ENCODE results near the gene BBS9.

BBS9 gene

GRCh38 chr7:33530664-33531063 lies 401.3 kb downstream of the BBS9 start:
- WGBS (ENCODE audit: insufficient coverage, insufficient read length): no CpG with 5 or more reads among the region's 1 CpG
- no peak overlapping the region for H3K4me3 ChIP-seq (ENCODE audit: low read length)
- no peak for DNase-seq (ENCODE audit: low read depth, low spot score)

DNA sequence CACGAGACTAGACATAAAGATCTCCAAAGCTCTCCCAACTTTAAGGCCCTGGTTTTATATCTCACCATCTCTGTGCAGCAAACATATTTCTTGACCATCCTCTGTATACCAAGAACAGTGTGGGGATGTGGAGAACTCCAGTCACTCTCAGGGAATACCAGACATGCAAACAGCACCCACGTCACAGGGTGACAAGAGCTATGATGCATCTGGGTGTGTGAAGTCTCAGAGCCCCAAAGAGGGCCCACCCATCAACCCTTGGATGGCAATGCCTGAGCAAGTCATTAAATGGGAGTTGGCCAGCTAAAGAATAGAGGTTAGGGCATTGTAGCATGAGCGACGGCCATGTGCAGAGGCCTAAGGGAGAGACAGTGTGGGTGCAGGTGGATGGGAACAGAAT lies 402.5 kb downstream of the BBS9 start:
- Histone ChIP-seq H3K36me3 (ENCODE audit: control insufficient read depth, insufficient read depth, low read length) (no peaks in the 10 kb centered on the region), H3K27me3 (ENCODE audit: control insufficient read depth, insufficient read depth, low read length) (no peaks in the 10 kb centered on the region), H3K4me3 (ENCODE audit: low read length) (no peak overlapping the region), H3K27ac (ENCODE audit: low read length) (no peak overlapping the region), H3K9me3 (ENCODE audit: control insufficient read depth, insufficient read depth, low read length) (no peaks in the 10 kb centered on the region), H3K4me1 (ENCODE audit: control insufficient read depth, insufficient read depth, low read length) (0 out of 2 replicates have a peak, but pooled peaks cover 3% of the 10 kb centered on the region)
- no CpG with 5 or more reads among the region's 4 CpGs for WGBS (ENCODE audit: insufficient coverage, insufficient read length)
- DNase-seq (ENCODE audit: low read depth, low spot score): no peak

More at GRCh38 chr7:33530664-33531063, 401.3 kb downstream of the BBS9 start:
- Histone ChIP-seq H3K27me3 (ENCODE audit: control insufficient read depth, insufficient read depth, low read length) (no peaks in the 10 kb centered on the region), H3K4me1 (ENCODE audit: control insufficient read depth, insufficient read depth, low read length) (0 out of 2 replicates have a peak, but pooled peaks cover 3% of the 10 kb centered on the region), H3K36me3 (ENCODE audit: control insufficient read depth, insufficient read depth, low read length) (no peaks in the 10 kb centered on the region), H3K9me3 (ENCODE audit: control insufficient read depth, insufficient read depth, low read length) (no peaks in the 10 kb centered on the region), H3K27ac (ENCODE audit: low read length) (no peak overlapping the region)

GRCh38 chr7:33534833-33535232 lies 405.5 kb downstream of the BBS9 start:
- H3K9me3 ChIP-seq (ENCODE audit: control insufficient read depth, insufficient read depth, low read length): peaks cover 2% of the 10 kb centered on the region; the same call in 1 of the 2 replicates
- no CpG with 5 or more reads among the region's 1 CpG for WGBS (ENCODE audit: insufficient coverage, insufficient read length)
- H3K4me3 ChIP-seq (ENCODE audit: low read length): no peak overlapping the region
- 0 out of 2 replicates have a peak, but pooled peaks cover 3% of the 10 kb centered on the region for H3K4me1 ChIP-seq (ENCODE audit: control insufficient read depth, insufficient read depth, low read length)
- DNase-seq (ENCODE audit: low read depth, low spot score): no peak
- H3K27ac ChIP-seq (ENCODE audit: low read length): no peak overlapping the region
- H3K36me3 ChIP-seq (ENCODE audit: control insufficient read depth, insufficient read depth, low read length): no peaks in the 10 kb centered on the region; the same call in 1 of the 2 replicates
- no peaks in the 10 kb centered on the region for H3K27me3 ChIP-seq (ENCODE audit: control insufficient read depth, insufficient read depth, low read length)

DNA sequence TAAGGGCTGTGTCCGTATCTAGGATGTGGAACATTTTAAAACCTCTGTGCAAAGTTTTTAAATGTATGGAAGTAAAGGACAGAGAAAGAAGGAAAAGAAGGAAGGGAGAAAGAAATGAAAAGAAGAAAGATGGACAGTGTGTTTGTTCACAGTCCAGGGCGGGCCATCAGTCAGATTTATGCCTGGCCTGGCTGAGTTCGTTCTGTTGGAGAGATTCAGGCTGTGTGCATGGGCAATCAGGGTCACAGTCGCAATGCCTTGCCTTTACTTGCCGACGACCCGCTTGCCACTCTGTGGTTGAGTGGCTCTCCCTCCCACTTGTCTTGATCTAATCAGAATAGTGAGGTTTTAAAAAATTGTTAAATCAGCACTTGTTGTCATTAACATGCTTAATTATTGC lies 406.6 kb downstream of the BBS9 start:
- WGBS (ENCODE audit: insufficient coverage, insufficient read length): no CpG with 5 or more reads among the region's 7 CpGs
- Histone ChIP-seq H3K9me3 (ENCODE audit: control insufficient read depth, insufficient read depth, low read length) (peaks cover 2% of the 10 kb centered on the region; the same call in 1 of the 2 replicates), H3K4me1 (ENCODE audit: control insufficient read depth, insufficient read depth, low read length) (0 out of 2 replicates have a peak, but pooled peaks cover 3% of the 10 kb centered on the region), H3K27me3 (ENCODE audit: control insufficient read depth, insufficient read depth, low read length) (no peaks in the 10 kb centered on the region), H3K4me3 (ENCODE audit: low read length) (no peak overlapping the region), H3K27ac (ENCODE audit: low read length) (no peak overlapping the region), H3K36me3 (ENCODE audit: control insufficient read depth, insufficient read depth, low read length) (no peaks in the 10 kb centered on the region; the same call in 1 of the 2 replicates)
- DNase-seq (ENCODE audit: low read depth, low spot score): no peak

DNA sequence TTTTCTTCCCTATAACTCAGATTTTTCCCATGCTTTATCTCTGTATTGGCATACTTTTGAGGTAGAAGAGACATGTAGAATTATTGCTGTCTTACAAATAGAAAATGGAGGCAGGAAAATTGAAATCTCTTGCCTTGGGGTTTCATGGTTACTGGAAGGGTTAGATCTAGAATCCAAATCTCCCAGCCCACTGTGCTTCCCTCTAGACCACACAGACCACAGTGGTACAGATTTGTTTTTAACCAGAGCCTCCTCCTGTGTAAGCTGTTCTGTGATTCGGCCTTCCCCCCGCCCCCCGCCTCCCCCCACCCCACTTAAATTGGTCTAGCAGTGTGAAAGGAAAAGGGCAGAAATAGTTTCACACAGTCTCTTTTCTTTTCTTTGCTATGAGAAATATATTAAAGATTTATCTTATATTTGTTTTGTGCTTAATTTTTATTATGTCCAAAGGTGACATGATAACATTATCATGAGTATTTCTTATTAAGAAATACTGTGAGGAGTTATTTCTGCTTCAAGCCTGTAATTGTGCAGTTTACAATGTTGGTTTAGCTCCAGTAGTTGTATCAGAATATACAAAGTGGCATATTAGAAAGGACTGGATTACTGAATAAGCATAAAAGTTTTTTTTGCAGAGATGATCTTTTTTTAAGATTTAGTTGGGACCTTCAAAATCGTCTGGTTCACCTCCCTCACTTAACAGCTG lies 407.2 kb downstream of the BBS9 start:
- DNase-seq (ENCODE audit: low read depth, low spot score): no peak
- H3K9me3 ChIP-seq (ENCODE audit: control insufficient read depth, insufficient read depth, low read length): peaks cover 2% of the 10 kb centered on the region; the same call in 1 of the 2 replicates
- H3K27me3 ChIP-seq (ENCODE audit: control insufficient read depth, insufficient read depth, low read length): no peaks in the 10 kb centered on the region
- H3K36me3 ChIP-seq (ENCODE audit: control insufficient read depth, insufficient read depth, low read length): no peaks in the 10 kb centered on the region; the same call in 1 of the 2 replicates
- no peak overlapping the region for H3K4me3 ChIP-seq (ENCODE audit: low read length)
- no CpG with 5 or more reads among the region's 4 CpGs for WGBS (ENCODE audit: insufficient coverage, insufficient read length)
- no peak overlapping the region for H3K27ac ChIP-seq (ENCODE audit: low read length)
- 0 out of 2 replicates have a peak, but pooled peaks cover 3% of the 10 kb centered on the region for H3K4me1 ChIP-seq (ENCODE audit: control insufficient read depth, insufficient read depth, low read length)

- Histone ChIP-seq H3K27ac (ENCODE audit: low read length) (no peak overlapping the region), H3K36me3 (ENCODE audit: control insufficient read depth, insufficient read depth, low read length) (no peaks in the 10 kb centered on the region; the same call in 1 of the 2 replicates), H3K4me3 (ENCODE audit: low read length) (no peak overlapping the region), H3K27me3 (ENCODE audit: control insufficient read depth, insufficient read depth, low read length) (no peaks in the 10 kb centered on the region), H3K4me1 (ENCODE audit: control insufficient read depth, insufficient read depth, low read length) (0 out of 2 replicates have a peak, but pooled peaks cover 3% of the 10 kb centered on the region), H3K9me3 (ENCODE audit: control insufficient read depth, insufficient read depth, low read length) (peaks cover 2% of the 10 kb centered on the region; the same call in 1 of the 2 replicates)
- WGBS (ENCODE audit: insufficient coverage, insufficient read length): no CpG with 5 or more reads among the region's 3 CpGs
- DNase-seq (ENCODE audit: low read depth, low spot score): no peak
Measured at GRCh38 chr7:33537104-33537477, 407.7 kb downstream of the BBS9 start.

- Histone ChIP-seq H3K9me3 (ENCODE audit: control insufficient read depth, insufficient read depth, low read length) (peaks cover 2% of the 10 kb centered on the region; the same call in 1 of the 2 replicates), H3K4me3 (ENCODE audit: low read length) (no peak overlapping the region), H3K27me3 (ENCODE audit: control insufficient read depth, insufficient read depth, low read length) (no peaks in the 10 kb centered on the region), H3K4me1 (ENCODE audit: control insufficient read depth, insufficient read depth, low read length) (0 out of 2 replicates have a peak, but pooled peaks cover 3% of the 10 kb centered on the region), H3K27ac (ENCODE audit: low read length) (no peak overlapping the region), H3K36me3 (ENCODE audit: control insufficient read depth, insufficient read depth, low read length) (no peaks in the 10 kb centered on the region; the same call in 1 of the 2 replicates)
- DNase-seq (ENCODE audit: low read depth, low spot score): no peak
- WGBS (ENCODE audit: insufficient coverage, insufficient read length): no CpG with 5 or more reads among the region's 2 CpGs
Measured at GRCh38 chr7:33539198-33539597, 409.8 kb downstream of the BBS9 start.

DNA sequence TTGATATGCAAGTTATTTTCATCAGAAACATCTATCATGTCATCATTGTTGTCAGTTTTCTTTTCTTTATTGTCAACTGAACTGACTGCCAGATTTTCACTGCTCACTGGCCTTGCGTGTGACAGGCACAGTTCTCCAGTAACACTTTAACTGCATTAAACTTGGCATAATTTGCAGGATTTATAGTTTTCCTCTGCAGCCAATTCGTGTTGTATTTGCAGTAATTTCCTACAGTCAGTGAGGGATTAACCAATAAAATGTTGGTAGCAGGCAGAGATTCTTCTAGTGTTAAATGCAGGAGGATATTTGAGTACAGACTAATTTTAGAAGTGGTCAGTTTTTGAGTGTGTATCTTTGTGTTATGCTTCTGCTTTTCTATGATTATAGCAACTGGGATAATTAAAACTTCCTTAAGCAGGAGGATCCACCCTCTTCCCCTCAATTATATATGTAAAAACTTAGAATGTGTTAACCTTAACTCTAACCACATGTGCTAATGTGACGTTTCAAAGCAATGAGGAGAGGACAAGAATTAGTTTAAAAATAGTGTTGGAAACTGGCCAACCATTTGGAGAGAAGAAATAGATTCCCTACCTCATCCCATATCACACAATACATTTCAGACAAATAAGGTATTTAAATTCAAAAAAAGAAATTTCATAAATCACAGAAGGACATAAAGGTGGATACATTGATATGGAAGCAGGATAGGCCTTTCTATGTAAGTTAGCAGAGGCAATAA lies 410.5 kb downstream of the BBS9 start:
- WGBS (ENCODE audit: insufficient coverage, insufficient read length): no CpG with 5 or more reads among the region's 3 CpGs
- H3K4me3 ChIP-seq (ENCODE audit: low read length): no peak overlapping the region
- H3K36me3 ChIP-seq (ENCODE audit: control insufficient read depth, insufficient read depth, low read length): no peaks in the 10 kb centered on the region; the same call in 1 of the 2 replicates
- no peak overlapping the region for H3K27ac ChIP-seq (ENCODE audit: low read length)
- H3K9me3 ChIP-seq (ENCODE audit: control insufficient read depth, insufficient read depth, low read length): peaks cover 2% of the 10 kb centered on the region; the same call in 1 of the 2 replicates
- no peaks in the 10 kb centered on the region for H3K4me1 ChIP-seq (ENCODE audit: control insufficient read depth, insufficient read depth, low read length)
- DNase-seq (ENCODE audit: low read depth, low spot score): no peak
- H3K27me3 ChIP-seq (ENCODE audit: control insufficient read depth, insufficient read depth, low read length): no peaks in the 10 kb centered on the region

DNA sequence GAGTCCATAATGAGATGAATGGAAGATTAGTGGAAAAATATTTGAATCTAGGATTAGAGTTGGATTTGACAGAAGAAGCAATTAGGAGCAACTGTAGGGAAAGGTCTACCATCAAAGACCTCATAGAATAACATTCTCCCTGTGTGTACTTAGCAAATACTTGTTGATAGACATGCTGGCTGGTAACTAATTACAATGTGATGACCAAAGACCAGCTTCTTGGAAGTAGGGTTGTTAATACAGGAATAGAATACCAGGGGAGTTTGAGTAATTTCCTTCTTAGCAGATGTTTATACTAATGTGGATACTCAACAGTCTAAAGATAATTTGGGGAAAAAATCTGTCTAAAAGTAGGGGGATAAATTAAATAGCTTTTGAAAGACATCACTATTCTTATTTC lies 418.5 kb downstream of the BBS9 start:
- Histone ChIP-seq H3K27ac (ENCODE audit: low read length) (no peak overlapping the region), H3K36me3 (ENCODE audit: control insufficient read depth, insufficient read depth, low read length) (no peaks in the 10 kb centered on the region), H3K9me3 (ENCODE audit: control insufficient read depth, insufficient read depth, low read length) (no peaks in the 10 kb centered on the region), H3K27me3 (ENCODE audit: control insufficient read depth, insufficient read depth, low read length) (no peaks in the 10 kb centered on the region), H3K4me3 (ENCODE audit: low read length) (no peak overlapping the region), H3K4me1 (ENCODE audit: control insufficient read depth, insufficient read depth, low read length) (no peaks in the 10 kb centered on the region)
- no peak for DNase-seq (ENCODE audit: low read depth, low spot score)

DNA sequence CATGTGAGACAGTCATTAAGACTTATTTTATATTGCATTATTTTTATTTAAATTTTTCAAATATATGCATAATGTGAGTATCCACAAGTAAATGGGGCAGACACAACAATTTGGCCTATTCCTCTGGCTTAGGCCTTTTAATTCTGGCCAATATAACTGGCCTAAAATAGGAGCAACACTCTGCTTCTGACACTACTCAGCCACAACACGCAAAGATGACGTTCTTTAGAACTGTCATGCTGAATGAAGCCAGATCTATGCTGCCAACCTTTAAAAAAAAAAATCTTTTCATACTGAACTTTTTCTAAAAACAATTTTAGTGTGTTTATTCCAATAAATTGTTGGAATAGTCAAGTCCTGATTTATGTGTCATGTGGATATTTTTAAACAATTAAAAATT lies 421.0 kb downstream of the BBS9 start:
- WGBS (ENCODE audit: insufficient coverage, insufficient read length): no CpG with 5 or more reads among the region's 2 CpGs
- Histone ChIP-seq H3K4me3 (ENCODE audit: low read length) (no peak overlapping the region), H3K4me1 (ENCODE audit: control insufficient read depth, insufficient read depth, low read length) (no peaks in the 10 kb centered on the region)

More for the DNA sequence above, 421.0 kb downstream of the BBS9 start:
- no peak for DNase-seq (ENCODE audit: low read depth, low spot score)
- Histone ChIP-seq H3K36me3 (ENCODE audit: control insufficient read depth, insufficient read depth, low read length) (no peaks in the 10 kb centered on the region), H3K27me3 (ENCODE audit: control insufficient read depth, insufficient read depth, low read length) (no peaks in the 10 kb centered on the region), H3K27ac (ENCODE audit: low read length) (no peak overlapping the region), H3K9me3 (ENCODE audit: control insufficient read depth, insufficient read depth, low read length) (no peaks in the 10 kb centered on the region)

Measured in iPS DF 6.9 (cell line).